A673 (cell line): ENCODE data around the gene RGS4. TPM values are rescaled to one million over a fixed set of nuclear protein-coding genes. Genes with fewer than 3 reads are reported as not detected.

Experiments
- BruUV-seq: library from RNA; stranded (reverse); fragments of 400-500 nt; replicated peaks from 2 replicates; lab custom pipeline; 2021; lab: Mats Ljungman, UMichigan
- CTCF ChIA-PET: fragments of 300-600 bp; sonication (Branson Sonifier 250); formaldehyde crosslinking; loops from one replicate; lab custom pipeline; 2022; ENCODE audit warnings: antibody characterized with exemption; lab: Charles Lee
- POLR2A ChIA-PET: fragments of 300-600 bp; sonication (Branson Sonifier 250); formaldehyde crosslinking; loops from one replicate; lab custom pipeline; 2022; ENCODE audit warnings: antibody characterized with exemption; ENCODE audit not compliant: low non-redundant PET; lab: Charles Lee
- DNase-seq: peaks from one replicate; pipeline ENCODE4 v3.0.0-alpha.2; 2015; ENCODE audit warnings: low spot score
- H3K27ac ChIP-seq: fragments of 200-600 bp; sonication (generic); 2 replicates; pipeline ENCODE4 v1.5.1; 2016; ENCODE audit warnings: mixed run types, low read depth, mild to moderate bottlenecking, mixed read lengths, antibody characterized with exemption, low read length; ENCODE audit not compliant: poor library complexity, severe bottlenecking
- H3K27me3 ChIP-seq: fragments of 200-600 bp; sonication (generic); replicated peaks from 2 replicates; pipeline ENCODE4 v1.6.1; 2017; ENCODE audit warnings: mixed run types, low read depth, mild to moderate bottlenecking, mixed read lengths, antibody characterized with exemption, low read length; ENCODE audit not compliant: insufficient read depth, poor library complexity
- H3K36me3 ChIP-seq: fragments of 200-600 bp; sonication (generic); 2 replicates; pipeline ENCODE4 v1.6.1; 2016; ENCODE audit warnings: mixed run types, mild to moderate bottlenecking, mixed read lengths, antibody characterized with exemption, low read length; ENCODE audit not compliant: insufficient read depth, poor library complexity, severe bottlenecking
- H3K4me1 ChIP-seq: fragments of 200-600 bp; sonication (generic); 2 replicates; pipeline ENCODE4 v1.6.1; 2017; ENCODE audit warnings: mixed run types, mild to moderate bottlenecking, mixed read lengths, antibody characterized with exemption, low read length; ENCODE audit not compliant: insufficient read depth, poor library complexity, severe bottlenecking
- H3K4me3 ChIP-seq: fragments of 200-600 bp; sonication (generic); 2 replicates; pipeline ENCODE4 v1.5.1; 2016; ENCODE audit warnings: low read depth, mixed run types, mild to moderate bottlenecking, mixed read lengths, low read length; ENCODE audit not compliant: poor library complexity, severe bottlenecking
- H3K9me3 ChIP-seq: fragments of 200-600 bp; sonication (generic); 2 replicates; pipeline ENCODE4 v1.6.1; 2016; ENCODE audit warnings: mixed run types, low read depth, mild to moderate bottlenecking, mixed read lengths, antibody characterized with exemption, low read length; ENCODE audit not compliant: poor library complexity, severe bottlenecking
- CTCF ChIP-seq: fragments of 300-800, 200-600 bp; sonication (generic); conservative IDR thresholded peaks from 2 replicates; pipeline ENCODE4 v1.5.1; 2017; ENCODE audit warnings: low read depth, mild to moderate bottlenecking, antibody characterized with exemption, low read length, moderate library complexity, mixed read lengths
- EZH2 ChIP-seq: fragments of 200-600 bp; sonication (generic); IDR thresholded peaks from 2 replicates; pipeline ENCODE4 v1.6.1; 2017; ENCODE audit warnings: borderline replicate concordance, low read depth, mild to moderate bottlenecking, mixed read lengths, antibody characterized with exemption, low read length; ENCODE audit not compliant: poor library complexity, severe bottlenecking
- intact Hi-C: fragments of 100-400 bp; cut with micrococcal nuclease; formaldehyde crosslinking; loops from one replicate; pipeline ENCODE4 v1.10.0; 2022; ENCODE audit not compliant: unreplicated experiment
- total RNA-seq: library from RNA; stranded (reverse); gene quantifications from 2 replicates; pipeline ENCODE4 v1.2.3, GENCODE V29; 2021

Gene RGS4
- total RNA-seq, 1 experiment from 2014 or later = 23.8 TPM

GRCh38 chr1:163029901-163030300, 39.3 kb upstream of the RGS4 start:
- POLR2A ChIA-PET = interaction anchor here (0.7 kb wide), 1 partner anchor 21 kb away, joined by 3 read pairs; no protein-coding TSS in a partner anchor
- H3K27me3 ChIP-seq = no peaks in the 10 kb centered on the region
- H3K4me1 ChIP-seq = no peaks in the 10 kb centered on the region
- no peak for TF ChIP-seq CTCF
- H3K4me3 ChIP-seq = no peak overlapping the region
- no peaks in the 10 kb centered on the region for H3K9me3 ChIP-seq
- DNase-seq = no peak
- no TSS peak for BruUV-seq
- intact Hi-C loops = no loop called here
- no peak overlapping the region for H3K27ac ChIP-seq
- no peaks in the 10 kb centered on the region for H3K36me3 ChIP-seq
- CTCF ChIA-PET = no interaction called here

DNA sequence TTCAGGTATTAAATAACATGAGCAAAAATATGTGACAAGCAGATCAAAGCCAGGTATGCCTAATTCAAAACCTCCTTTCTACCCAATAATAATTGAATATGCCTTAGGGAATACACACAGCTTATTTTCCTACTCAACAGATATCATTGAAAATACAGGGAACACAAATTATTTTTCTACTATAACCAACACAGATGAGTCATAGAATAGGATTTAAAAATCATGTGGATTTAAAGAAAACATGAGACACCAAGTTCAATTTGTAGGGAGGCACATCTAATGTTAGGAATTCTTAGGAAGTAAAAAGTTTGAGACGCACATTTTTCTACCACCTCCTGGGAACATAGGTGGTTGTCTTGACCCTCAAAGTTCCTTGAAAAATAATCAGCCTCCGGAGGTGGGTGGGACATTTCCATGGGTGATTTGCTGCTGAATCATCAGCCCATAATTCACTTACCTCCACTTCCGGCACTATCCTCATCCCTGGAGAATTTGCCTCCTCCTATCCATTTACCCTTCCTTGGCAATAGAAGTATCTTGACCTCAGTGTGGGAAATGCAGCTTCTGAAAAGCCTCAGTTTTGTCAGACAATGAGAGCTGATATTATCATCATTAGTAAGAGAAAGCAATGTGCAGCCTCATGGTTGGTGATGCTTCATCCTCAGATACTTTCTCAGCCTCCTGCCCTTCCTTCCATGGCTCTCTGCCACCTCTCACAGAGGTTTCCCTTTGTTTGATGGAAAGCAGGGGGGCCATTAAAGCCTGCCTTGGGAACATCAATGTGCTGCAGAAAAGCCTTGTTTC, 33.5 kb upstream of the RGS4 start:
- no peaks in the 10 kb centered on the region for H3K9me3 ChIP-seq
- H3K27ac ChIP-seq = no peak overlapping the region
- peaks cover 15% of the 10 kb centered on the region for H3K4me1 ChIP-seq
- H3K36me3 ChIP-seq = no peaks in the 10 kb centered on the region
- ChIA-PET POLR2A (interaction anchor here (0.6 kb wide), 1 partner anchor 130 kb away, joined by 3 read pairs; no protein-coding TSS in a partner anchor), CTCF (no interaction called here)
- H3K4me3 ChIP-seq = no peak overlapping the region
- TF ChIP-seq EZH2 = no peak
- no peak for TF ChIP-seq CTCF
- H3K27me3 ChIP-seq = no peaks in the 10 kb centered on the region
- DNase-seq = peak; percentile 78
- intact Hi-C loops = no loop called here
- BruUV-seq = no TSS peak

DNA sequence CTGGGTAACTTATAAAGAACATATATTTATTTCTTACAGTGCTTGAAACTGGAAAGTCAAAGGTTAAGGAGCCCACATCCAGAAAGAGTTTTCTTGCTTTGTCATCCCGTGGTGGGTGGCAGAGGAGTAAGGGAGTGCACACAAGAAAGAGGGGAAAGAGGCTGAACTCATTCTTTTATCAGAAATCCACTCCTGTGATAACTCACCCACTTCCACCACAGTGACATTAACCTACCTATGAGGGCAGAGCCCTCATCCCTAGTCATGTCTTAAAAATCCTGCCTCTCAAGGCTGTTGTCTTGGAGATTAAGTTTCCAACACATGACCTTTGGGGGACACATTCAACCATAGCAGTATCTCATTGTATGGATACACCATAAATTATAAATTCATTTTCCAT, 32.5 kb upstream of the RGS4 start:
- H3K9me3 ChIP-seq = no peaks in the 10 kb centered on the region
- no peak overlapping the region for H3K4me3 ChIP-seq
- intact Hi-C loops = no loop called here
- no TSS peak for BruUV-seq
- H3K27ac ChIP-seq = no peak overlapping the region
- TF ChIP-seq CTCF (no peak), EZH2 (no peak)
- H3K36me3 ChIP-seq = no peaks in the 10 kb centered on the region
- peaks cover 15% of the 10 kb centered on the region for H3K4me1 ChIP-seq
- ChIA-PET CTCF (no interaction called here), POLR2A (no interaction called here)
- H3K27me3 ChIP-seq = no peaks in the 10 kb centered on the region
- DNase-seq = no peak
